ENCODE measurements around the gene SLC37A1.

The SLC37A1 gene

DNA sequence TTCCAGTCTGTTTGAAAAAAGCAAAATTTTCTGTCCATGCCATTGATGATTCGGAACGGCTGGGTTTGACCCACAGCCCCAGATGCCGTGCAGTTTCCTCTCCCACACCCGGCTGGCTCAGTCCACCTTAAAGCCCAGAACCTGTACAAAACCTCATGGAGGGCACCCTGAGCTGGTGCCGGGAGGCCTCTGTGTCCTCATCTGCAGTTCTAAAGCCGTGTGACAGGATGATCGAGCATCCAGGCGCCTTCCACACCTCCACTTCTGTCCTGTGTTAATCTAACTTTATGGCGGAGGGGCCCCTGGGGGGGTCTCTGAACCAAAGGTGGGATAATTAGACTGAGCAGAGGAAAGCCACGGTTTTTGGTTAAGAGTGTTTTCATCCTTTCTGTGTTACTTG lies 49.6 kb downstream of the SLC37A1 start:
- no peak for DNase-seq

DNA sequence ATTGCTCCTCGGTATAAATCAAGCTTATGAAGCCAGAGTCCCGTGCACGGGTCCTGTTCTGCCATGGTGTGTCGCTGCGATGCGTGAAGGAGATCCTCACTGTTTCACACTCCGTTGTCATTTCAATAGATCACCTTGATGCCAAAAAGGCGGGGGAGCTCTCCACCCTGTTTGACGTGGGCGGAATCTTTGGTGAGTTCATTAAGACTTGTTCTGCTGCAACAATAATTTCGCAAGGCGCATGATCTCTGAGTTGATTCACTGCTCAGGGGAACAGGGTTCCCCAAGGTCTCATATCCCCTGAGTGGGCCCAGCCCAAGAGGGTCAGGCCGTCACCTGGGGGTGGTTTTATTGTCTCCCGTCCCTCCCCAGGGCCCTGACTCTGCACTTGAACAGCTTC lies 50.0 kb downstream of the SLC37A1 start:
- DNase-seq = no peak

- DNase-seq = no peak
These were observed 50.9 kb downstream of the SLC37A1 start for GRCh38 chr21:42564561-42564971.

- no peak for DNase-seq
These were observed 51.7 kb downstream of the SLC37A1 start for GRCh38 chr21:42565206-42565810.

- DNase-seq = no peak
These were observed 52.4 kb downstream of the SLC37A1 start for GRCh38 chr21:42565886-42566523.

DNA sequence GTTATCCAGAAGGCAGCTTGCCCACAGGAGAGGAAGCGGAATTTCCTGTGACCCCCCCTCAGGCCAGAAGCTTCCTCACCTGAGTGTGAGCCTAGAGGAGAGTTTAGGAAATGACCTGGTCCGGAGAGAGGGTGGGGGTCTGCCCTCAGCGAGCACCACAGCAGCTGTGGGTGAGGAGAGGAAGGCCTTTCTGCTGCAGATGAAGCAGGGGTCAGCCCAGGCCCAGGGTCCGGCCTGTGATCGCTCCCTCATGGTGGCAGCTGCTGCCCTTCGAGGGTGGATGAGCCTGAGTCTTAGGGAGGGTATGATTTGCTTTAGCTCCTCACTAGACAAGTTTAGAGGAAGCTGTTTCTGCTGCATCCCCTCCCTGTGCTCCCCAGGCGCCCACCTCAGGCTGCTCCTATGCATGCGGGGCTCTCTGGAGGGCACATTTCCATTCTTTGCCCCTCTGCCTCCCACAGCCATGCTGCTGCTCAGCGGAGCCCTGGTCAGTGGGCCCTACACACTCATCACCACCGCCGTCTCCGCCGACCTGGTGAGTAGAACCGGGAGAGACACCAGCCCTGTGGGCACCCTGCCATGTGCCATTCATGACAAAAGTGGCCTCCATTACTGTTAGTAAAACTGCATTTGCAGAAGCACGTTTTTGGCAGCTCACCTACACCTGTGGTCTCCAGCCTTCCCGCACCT lies 53.0 kb downstream of the SLC37A1 start:
- DNase-seq = no peak

DNA sequence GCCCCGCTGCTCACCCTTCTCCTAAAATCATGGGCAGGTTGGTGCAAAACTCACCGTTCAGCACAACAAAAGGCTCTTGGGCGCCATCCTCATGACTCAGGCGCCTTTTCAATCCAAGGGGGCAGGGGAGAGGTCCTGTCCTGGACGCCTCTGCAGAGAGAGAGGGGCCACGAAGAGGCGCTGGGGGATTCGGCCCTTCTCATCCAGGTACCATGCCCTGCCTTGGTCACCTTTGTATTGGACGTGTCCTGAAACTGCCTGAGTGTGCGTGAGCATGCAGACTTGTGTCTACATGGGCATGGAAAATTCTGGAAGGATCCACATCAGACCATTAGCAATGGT lies 53.5 kb downstream of the SLC37A1 start:
- DNase-seq = no peak

- DNase-seq = no peak
These were observed 54.2 kb downstream of the SLC37A1 start for GRCh38 chr21:42567861-42568260.

GRCh38 chr21:42568376-42568775 lies 54.7 kb downstream of the SLC37A1 start:
- DNase-seq = no peak

DNA sequence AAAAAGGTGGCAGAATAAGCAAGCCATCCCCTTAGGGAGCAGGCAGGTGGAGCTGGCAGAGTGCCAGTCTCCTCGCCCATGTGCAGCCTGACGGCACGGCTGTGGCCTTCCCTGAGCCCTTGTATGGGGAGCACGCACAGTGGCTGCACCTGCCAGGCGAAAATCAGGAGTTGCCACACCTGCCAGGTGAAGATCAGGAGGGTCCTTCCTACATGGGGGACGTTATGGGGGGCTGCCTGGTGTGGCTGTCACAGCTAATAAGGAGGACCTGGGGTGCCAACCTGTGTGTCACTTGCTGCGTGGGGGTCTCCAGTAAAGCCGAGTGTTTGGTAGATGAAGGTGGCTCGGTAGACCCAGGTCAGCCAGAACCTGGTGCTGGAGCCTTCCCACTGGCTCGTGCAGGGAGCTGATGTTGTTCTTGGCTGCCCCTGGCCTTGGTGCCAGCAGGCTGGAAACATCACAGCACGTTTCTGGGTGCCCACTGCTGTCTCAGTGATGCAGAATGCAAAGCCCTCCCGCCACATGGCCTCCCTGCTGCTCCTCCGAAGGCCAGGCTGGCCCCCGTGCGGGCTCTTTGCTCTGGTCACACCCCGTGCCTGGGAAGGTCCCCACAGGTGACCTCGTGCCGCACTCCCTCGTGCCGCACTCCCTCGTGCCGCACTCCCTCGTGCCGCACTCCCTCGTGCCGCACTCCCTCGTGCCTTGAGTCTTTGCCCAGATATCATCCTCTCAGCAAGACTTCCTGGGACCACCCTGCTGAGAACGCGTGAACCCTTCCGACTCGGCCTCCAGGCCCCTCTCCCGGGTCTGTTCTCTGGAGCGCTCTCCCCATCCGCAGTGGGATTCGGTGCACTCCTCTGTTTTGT lies 55.4 kb downstream of the SLC37A1 start:
- DNase-seq = no peak

GRCh38 chr21:42569732-42570301 lies 56.2 kb downstream of the SLC37A1 start:
- peak in 1 of 14 donors; percentile 49 for DNase-seq

DNA sequence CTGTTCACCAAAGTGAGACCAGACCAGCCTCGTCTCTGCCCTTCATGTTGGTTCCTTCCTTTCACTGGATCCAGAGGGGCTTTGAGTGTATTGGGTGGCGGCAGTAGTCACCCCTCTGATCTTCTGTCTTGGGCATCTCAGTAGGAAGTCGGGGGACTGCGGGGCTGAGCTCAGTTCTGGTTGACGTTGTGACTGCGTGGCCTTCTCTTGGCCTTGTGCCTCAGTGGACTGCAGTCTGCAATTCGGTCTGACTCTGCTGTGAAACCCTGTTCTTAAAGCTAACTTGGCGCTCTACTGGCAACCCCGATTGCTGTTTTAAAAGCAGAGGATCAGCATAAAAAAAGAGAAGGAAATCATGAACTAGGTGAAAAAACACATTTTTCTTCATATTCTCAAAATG lies 56.7 kb downstream of the SLC37A1 start:
- DNase-seq = no peak

DNA sequence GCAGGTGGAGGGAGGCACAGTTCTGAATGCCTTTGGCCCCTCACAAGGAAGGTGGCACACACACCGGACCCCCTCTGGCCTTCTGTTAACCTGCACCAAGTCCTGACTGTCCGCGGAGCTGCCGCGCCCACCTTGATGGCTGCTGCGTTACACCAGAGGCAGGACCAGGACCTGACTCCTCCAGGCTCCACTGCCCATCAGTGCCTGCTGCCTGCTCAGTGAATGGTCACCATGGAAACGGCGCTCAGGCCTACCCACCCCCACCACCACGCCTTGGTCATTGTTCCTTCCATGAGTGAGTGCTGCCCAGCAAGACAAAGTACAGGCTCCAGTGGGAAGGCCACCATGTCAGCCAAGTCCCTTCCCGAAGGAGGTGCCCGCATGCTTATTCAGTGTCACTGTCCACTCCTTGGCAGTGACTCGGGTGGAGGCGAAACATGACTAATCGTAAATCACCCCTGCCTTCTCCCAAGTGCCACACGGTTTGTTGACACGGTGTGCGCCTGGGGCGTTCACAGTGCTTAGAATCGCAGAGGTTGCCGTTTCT lies 57.3 kb downstream of the SLC37A1 start:
- peak in 9 of 14 donors; percentile 11 to 84 (median 50) for DNase-seq

DNA sequence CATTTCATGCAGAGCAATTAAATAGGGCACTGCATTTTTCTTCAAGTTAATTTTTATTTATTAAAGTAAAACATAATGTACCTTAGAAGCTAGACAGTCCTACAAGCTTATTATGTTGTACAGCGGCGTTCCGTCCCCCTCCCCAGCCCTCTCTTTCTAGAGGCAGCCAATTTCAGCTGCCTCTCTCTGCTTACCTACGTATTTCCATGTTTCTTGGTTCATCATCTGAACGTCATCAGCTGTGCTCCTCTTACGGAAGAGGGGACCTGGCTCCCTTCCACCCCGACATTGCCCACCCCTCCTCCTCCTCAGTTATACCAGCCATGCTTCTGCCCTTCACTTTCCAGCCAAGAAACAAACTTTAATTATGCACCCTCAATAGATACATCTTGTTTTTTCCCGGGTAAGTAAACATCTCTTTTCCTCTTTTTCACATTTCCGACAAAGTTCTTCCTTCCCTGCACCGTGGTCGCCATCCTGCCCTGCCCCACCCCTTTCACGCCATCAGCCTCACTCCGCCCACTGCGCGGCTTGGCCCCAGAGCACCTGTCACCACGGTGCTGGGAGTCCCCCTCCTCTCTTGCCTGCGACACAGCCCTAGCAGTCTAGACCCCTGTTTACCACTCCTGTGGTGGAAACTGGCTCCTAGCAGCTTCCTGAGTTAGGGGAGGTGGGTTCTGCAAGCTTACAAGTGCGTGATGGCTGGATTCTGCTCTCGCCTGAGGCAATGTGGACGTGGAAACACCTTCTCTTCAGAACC lies 57.9 kb downstream of the SLC37A1 start:
- DNase-seq = no peak

GRCh38 chr21:42572906-42573495 lies 59.3 kb downstream of the SLC37A1 start:
- no peak for DNase-seq

- no peak for DNase-seq
These were observed 60.8 kb downstream of the SLC37A1 start for GRCh38 chr21:42574234-42575027.

- no peak for DNase-seq
These were observed 61.5 kb downstream of the SLC37A1 start for GRCh38 chr21:42575111-42575510.

DNA sequence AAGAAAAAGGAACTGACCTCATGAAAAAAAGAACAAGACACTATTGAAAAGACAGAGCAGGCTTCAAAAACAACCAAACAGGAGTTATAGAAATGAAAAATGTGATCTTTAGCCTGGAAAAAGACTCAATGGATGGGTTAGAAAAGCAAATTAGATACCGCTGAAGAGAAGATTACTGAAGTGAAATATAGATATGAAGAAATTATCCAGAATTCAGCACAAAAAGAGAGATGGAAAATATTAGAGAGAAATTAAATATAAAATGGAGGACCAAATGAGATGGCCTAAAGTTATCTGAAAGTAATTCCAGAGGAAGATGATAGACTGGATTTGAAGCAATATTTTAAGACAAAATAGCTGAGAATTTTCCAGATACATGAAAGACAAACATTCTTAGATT lies 63.0 kb downstream of the SLC37A1 start:
- no peak for DNase-seq

GRCh38 chr21:42578034-42578433 lies 64.4 kb downstream of the SLC37A1 start:
- no peak for DNase-seq

- DNase-seq = no peak
These were observed 65.2 kb downstream of the SLC37A1 start for GRCh38 chr21:42578761-42579415.
